ENCODE results near the gene NFATC1.

Gene NFATC1

GRCh38 chr18:79529991-79530390 lies 134.3 kb downstream of the NFATC1 start:
- no peak for DNase-seq

GRCh38 chr18:79530821-79531220 lies 135.1 kb downstream of the NFATC1 start:
- DNase-seq, result no peak

- no peak for DNase-seq
These were observed 135.7 kb downstream of the NFATC1 start for GRCh38 chr18:79531386-79531785.

DNA sequence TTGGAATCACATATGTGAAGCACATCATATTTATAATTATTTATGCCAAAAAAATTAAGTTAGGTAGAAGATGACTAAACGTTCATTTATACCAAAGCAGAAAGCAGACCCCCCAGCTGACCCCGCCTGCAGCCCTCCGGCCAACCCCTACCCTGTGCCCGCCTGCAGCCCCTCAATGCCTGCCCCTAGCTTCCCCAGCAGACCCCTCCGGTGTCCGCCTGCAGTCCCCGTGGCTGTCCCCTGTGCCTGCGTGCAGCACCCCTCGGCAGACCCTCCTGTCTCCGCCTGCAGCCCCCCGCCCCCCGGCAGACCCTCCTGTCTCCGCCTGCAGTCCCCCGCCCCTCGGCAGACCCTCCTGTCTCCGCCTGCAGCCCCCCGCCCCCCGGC lies 136.2 kb downstream of the NFATC1 start:
- no peak for DNase-seq

GRCh38 chr18:79532313-79533007 lies 136.7 kb downstream of the NFATC1 start:
- no peak for DNase-seq

DNA sequence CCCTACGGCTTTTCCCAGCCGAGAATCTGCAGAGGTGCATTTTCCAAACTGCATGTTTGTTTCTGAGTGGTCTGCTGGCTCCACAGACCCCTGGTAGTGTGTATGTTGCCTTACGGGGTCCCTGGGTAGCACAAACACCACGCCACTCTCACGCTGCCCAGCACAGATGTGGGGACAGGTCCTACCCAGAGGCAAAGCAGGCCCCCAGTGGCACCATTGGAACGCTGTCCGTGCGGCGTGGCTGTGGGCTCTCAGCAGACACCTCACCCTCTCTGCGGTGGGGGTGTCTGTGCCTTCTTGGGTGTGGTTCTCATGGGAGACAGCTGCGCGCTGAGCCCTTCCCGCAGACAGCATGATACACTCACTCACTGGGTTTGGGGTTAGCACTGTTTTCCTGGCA lies 137.4 kb downstream of the NFATC1 start:
- no peak for DNase-seq

GRCh38 chr18:79533591-79533990 lies 137.9 kb downstream of the NFATC1 start:
- no peak for DNase-seq

- no peak for DNase-seq
These were observed 138.6 kb downstream of the NFATC1 start for GRCh38 chr18:79534356-79534755.

DNA sequence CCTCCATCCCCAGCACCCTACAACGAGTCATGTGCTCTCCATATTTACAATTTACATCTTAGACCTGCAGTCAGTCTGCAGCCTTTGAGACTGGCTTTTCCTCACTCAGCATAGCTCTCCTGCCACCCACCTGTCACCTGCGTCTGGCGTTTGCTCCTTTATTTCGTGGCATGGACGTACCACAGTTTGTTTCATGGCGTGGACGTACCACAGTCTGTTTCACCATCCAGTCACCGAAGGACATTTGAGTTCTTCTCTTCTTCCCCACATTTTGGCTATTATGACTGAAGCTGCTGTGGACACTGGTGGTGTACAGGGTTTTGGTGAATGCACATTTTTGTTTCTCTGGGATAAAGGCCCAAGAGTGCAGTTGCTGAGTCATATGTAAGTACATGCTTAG lies 142.0 kb downstream of the NFATC1 start:
- no peak for DNase-seq

GRCh38 chr18:79538635-79539034 lies 142.9 kb downstream of the NFATC1 start:
- no peak for DNase-seq

DNA sequence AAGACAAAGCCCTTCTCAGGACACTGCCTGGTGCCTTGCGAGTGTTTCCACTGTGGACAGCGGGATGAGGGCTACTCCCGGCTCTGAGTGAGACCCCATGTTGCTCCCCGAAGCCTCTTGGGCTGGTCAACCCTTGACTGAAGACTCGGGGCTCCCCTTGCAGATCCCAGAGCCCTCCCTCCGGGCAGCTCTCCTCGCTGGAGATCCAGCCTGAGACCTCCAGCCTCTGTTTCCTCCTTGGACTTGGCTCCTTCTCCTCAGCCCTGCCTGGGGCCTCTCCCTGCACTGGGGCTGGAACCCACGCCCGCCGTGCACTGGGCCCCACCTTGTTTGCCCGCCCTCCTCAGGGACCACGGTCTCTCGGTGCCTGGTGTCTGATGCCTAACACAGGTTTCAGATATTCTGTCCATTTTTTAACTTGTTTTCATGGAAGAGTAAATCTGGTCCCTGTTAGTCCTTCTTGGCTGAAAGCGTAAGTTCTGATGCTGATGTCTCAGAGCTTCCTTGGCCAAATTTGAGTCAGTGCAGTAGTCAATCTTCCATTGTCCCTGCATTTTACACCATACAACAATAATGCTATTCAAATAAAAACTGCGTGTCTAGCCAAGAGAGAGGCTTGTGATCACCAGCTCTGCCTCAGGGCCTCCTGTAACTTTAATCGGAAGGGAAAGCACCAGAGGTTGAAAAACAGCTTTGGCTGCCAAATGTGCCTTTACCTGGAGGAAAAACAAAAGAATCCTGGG lies 144.6 kb downstream of the NFATC1 start:
- DNase-seq, result peak in 7 of 58 donors; percentile 17 to 67 (median 38)

- peak in 1 of 58 donors; percentile 56 for DNase-seq
These were observed 145.2 kb downstream of the NFATC1 start for GRCh38 chr18:79540904-79541282.

DNA sequence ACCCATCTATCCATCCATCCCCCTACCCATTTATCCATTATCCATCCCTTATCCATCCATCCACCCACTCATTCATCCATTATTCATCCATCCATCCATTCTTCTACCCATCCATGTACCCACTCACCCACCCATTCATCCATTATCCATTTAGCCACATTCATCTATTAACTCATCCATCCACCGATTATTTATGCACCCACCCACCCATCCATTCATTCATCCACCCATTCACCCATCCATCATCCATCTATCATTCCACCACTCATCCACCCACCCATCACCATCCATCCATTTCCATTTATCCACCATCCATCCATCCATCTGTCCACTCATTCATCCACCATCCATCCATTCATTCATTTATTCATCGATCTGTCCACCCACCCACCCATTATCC lies 146.5 kb downstream of the NFATC1 start:
- DNase-seq, result no peak

GRCh38 chr18:79542876-79543750 lies 147.4 kb downstream of the NFATC1 start:
- peak in 25 of 58 donors; percentile 18 to 86 (median 61) for DNase-seq

GRCh38 chr18:79543861-79544385 lies 148.2 kb downstream of the NFATC1 start:
- no peak for DNase-seq

GRCh38 chr18:79544386-79544963 lies 148.7 kb downstream of the NFATC1 start:
- no peak for DNase-seq

DNA sequence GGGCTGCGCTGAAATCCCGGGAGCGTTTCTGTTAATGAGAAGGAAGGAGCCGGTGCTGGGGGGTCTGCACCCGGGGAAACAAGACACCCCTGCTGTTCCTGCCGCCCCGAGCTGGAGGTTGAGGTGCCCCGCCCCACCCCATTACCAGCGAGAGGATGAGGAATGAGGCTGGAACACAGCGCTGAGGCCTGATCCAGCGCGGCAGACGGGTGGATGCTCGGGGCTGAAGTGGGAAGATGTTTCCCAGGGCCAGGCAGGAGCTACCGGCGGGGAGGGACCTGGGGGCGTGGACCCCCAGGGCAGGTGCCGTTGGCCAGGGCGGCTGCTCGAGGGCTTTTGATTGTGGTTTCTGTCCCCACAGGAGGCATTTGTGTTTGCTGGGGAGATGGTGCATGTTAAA lies 149.5 kb downstream of the NFATC1 start:
- no peak for DNase-seq

DNA sequence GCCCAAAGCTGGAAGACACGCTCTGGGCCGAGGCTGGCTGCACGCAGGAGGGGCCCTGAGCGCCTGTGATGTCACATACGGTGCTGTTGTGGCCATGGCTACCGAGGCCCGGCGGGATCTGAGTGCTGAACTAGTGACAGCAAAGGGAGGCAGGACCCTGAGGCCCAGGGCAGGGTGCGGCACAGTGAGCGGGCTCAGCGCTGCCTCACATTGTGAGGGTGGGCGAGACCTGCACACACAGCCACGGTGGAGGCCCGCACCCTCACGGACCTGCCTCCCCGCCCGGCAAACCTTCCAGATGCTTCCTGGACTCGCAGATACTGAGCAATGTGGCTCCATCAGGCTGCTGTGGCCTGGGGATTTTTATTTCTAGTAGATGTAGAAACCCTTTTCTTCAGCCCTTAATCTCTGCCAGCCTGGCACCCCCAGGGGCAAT lies 150.0 kb downstream of the NFATC1 start:
- DNase-seq, result no peak

DNA sequence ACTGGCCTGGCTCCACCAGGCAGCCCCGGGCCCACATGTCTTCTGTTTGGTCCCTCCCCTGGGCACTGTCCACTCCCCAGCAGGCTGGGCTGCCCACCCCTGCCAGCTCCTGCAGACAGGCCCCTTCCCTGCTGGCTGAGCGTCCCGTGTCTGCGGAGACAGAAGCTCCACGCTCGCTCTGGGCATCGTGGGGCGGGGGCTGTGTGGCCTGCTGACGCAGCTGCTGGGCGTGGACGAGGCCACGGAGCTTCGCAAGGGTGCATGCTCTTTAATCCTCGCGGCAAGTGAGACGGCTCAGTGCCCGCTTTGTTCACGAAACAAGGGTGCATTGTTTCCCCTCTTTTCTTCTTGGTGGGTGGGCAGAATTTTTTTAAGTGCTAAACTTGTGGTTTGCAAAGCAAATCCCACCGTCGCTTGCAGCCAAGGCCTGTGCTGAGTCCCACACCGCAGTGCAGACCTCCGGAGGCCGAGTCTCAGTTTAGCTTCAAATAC lies 151.1 kb downstream of the NFATC1 start:
- DNase-seq, result peak in 11 of 58 donors; percentile 17 to 75 (median 45)

DNA sequence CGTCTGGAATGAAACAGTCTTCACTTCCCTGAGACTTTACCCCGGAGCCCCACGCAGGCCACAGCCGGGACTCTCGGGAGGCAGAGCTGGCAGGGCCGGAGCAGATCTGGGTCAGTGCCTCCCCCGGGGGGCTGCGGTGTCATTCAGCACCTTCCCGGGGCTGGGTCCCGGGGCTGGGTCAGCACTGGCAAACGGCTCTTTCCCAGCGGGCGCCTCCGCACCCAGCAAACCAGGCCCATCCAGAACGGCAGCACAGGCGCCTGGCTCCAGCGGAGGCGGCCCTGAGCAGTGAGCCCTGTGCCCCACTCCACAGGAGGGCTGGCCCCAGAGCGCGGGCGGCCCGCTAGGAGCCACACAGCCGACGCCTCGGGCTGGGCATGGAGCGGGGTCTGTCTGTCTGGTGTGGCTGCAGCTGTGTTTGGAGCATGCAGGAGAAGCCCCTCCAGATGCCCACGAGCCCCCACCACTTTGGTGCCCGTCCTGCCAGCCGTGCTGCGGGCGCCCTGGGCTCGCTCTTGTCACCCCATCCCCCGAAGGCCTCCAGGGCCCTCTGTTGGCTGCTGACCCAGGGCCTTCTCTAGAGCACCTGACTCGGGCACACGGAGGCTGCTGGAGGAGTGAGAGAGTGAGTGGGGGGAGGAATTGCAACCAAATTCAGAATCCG lies 151.8 kb downstream of the NFATC1 start:
- peak in 3 of 58 donors; percentile 29 to 56 (median 31) for DNase-seq

DNA sequence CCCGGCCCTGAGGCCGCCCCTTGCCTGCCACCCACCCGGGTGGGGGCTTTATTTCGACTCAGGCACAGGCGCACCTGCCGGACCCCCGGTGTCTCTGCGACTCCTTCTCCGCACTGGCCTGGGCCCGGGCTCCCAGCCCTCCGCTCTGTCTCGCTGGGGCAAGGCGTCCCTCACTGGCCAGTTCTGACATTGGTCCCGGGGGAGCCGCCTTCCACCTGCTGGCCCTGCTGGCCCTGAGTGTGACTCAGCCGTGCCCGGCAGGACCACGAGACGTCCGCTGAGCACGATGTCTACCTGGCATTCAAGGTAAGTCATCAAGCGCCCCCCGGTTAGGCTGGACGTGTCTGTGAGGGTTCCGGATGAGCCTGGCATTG lies 152.3 kb downstream of the NFATC1 start:
- DNase-seq, result no peak

All from anterior cingulate cortex (tissue), 58 donors.